Upper lobe of left lung (tissue), 4 donors: ENCODE measurements around the gene PARVB.

Source experiments
- POLR2A ChIP-seq, 4 donors: fragments of 450-650 bp; IDR thresholded peaks; one replicate each; pipeline ENCODE4 v1.5.1; 2016 to 2017; ENCODE audit warnings: antibody characterized with exemption in 4 of 4, mild to moderate bottlenecking in 2 of 4
- TF ChIP-seq, protein P1 (sequence below), 6 experiments: fragments of 450-650 bp in 4 of 6; fragments of 200-600 bp in 2 of 6; sonication (generic) in 2 of 6; IDR thresholded peaks; one replicate each; pipeline ENCODE4 v1.5.1; 2016 to 2019; ENCODE audit warnings: antibody characterized with exemption in 6 of 6

DNA sequence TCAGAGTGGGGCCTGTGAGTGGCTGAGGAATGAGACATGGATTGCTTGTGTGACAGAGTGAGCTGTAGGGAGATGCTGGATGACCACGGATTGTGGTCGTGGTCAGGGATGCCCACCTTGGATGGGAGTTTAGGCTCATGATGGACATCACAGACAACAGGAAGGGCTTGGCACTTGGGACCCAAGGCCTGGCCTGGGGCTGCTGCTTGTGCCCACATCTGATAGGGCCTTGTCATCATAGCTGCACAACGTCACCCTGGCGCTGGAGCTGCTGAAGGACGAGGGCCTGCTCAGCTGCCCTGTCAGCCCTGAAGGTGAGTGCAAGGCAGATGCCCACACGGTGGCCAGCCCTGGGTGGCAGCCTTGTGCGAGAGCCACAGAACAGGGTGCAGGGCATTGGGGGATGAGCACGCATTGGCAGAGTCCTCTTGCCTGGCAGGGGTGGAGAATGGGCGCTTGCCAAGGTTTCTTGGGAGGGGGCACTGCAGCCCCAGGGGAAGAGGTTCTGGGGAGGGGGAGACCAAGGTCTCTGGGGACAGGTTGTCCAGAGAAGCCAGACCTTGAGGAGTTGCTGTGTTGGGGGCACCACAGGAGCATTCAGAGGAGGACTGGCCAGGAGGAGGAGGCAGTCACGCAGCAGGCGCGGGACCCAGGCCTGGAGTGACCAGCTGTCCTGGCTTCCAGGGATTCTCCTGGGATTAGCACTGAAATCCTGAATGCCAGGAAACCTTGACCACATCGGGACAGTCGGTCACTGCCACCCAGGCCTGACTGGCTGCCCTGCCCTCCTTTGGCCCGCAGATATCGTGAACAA lies 181.6 kb downstream of the PARVB start:
- no peak for TF ChIP-seq POLR2A (IDR thresholded peaks at IDR 0.05)
- TF ChIP-seq, protein P1, sequence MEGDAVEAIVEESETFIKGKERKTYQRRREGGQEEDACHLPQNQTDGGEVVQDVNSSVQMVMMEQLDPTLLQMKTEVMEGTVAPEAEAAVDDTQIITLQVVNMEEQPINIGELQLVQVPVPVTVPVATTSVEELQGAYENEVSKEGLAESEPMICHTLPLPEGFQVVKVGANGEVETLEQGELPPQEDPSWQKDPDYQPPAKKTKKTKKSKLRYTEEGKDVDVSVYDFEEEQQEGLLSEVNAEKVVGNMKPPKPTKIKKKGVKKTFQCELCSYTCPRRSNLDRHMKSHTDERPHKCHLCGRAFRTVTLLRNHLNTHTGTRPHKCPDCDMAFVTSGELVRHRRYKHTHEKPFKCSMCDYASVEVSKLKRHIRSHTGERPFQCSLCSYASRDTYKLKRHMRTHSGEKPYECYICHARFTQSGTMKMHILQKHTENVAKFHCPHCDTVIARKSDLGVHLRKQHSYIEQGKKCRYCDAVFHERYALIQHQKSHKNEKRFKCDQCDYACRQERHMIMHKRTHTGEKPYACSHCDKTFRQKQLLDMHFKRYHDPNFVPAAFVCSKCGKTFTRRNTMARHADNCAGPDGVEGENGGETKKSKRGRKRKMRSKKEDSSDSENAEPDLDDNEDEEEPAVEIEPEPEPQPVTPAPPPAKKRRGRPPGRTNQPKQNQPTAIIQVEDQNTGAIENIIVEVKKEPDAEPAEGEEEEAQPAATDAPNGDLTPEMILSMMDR (IDR thresholded peaks at IDR 0.05): no peak
